HuH-7 (cell line): ENCODE measurements around the gene CHFR.
"Not testable (repeated sequence)": the region's sequence is repeated elsewhere in the genome, so short reads cannot be mapped to it uniquely, and the experiment has no call there.

Experiments used
- DNase-seq: peaks from one replicate; pipeline ENCODE4 v3.0.0; 2011; ENCODE audit warnings: low spot score

Gene CHFR, protein sequence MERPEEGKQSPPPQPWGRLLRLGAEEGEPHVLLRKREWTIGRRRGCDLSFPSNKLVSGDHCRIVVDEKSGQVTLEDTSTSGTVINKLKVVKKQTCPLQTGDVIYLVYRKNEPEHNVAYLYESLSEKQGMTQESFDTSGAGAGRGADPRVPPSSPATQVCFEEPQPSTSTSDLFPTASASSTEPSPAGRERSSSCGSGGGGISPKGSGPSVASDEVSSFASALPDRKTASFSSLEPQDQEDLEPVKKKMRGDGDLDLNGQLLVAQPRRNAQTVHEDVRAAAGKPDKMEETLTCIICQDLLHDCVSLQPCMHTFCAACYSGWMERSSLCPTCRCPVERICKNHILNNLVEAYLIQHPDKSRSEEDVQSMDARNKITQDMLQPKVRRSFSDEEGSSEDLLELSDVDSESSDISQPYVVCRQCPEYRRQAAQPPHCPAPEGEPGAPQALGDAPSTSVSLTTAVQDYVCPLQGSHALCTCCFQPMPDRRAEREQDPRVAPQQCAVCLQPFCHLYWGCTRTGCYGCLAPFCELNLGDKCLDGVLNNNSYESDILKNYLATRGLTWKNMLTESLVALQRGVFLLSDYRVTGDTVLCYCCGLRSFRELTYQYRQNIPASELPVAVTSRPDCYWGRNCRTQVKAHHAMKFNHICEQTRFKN

DNA sequence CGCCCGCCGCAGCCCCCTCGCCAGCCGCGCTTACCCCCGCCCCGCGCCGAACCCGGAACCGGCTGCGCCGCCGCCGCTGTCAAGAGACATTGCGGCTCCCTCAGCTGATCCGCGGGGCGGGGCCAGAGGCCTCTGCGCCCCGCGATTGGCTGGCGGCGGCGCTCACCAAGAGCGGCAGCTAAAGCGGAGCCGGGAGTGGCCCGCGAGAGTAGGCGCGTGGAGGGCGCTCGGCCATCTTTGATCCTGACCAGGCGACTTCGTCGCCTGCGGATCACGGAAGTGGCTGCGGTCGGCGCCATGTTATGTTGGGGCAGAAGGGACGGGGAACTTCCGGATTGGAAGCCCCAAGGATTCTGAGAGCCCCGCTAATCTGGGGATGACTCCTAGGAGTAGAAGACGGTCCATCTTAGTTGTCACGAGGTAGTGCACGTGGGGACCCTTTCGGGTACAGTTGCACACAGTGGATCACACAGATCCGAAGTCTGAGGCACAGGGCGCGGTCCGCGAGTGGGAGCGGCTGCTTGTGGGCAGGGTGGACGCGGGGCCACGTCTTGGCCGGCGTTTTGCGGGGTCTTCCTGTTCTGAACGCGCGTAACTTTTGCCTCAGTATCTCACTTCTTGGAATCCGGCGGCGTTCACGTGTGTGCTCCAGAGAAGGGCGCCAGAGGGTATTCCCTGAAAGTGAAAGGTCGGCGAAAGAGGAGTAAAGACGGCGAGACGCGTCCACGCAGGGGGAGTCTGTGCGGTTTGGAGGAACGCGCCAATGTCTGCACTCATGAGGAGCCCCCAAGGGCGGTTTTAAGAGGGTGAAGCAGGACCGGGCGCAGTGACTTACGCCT lies at the start of gene CHFR:
TSS of gene CHFR (minus strand) at position 93 of the 839 bp plus-strand sequence. CDS start 277 bp downstream, outside the sequence.
- DNase-seq, result peak; percentile 91

DNA sequence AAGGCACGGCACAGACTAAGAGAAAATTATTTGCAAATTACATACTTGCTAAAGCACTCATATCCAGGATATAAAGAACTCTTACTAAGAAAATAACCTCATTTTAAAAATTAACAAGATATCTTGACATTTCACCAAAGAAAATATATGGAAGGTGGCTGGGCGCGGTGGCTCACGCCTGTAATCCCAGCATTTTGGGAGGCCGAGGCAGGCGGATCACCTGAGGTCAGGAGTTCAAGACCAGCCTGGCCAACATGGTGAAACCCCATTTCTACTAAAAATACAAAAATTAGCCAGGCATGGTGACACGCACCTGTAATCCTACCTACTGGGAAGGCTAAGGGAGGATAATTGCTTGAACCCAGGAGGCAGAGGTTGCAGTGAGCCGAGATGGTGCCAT lies 49.5 kb upstream of the CHFR start:
- not testable (repeated sequence) for DNase-seq

DNA sequence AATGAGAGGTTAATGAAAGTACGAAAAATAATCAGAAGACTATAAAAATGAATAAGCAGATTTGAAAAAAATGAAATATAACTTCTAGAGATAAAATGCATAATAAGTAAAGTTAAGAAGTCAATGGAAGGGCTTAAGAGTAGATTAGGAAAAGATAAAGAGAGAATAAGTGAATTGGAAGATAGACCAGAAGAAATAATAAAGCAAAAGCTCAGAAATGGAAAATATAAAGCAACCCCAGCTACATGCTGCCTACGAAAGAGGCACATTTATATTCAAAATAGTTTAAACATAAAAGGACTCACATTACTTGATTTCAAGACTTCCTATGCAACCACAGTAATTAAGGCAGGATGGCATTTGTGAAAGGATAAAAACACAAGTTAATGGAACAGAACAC lies 48.8 kb upstream of the CHFR start:
- DNase-seq, result no peak

DNA sequence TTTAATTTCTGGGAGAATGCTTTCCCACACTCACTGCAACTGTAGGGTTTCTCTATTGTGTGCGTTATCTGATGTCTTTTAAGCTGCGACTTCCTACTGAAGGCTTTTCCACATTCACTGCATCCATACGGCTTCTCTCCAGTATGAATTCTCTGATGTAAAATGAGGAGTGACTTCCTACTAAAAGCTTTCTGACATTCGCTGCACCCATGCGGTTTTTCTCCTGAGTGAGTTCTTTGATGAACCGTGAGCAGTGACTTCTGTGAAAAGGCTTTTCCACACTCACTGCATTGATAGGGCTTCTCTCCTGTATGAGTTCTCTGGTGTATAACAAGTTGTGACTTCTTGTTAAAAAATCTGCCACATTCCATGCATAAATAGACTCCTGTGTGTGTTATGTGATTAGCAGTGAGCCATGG lies 39.0 kb upstream of the CHFR start:
- DNase-seq, result no peak

DNA sequence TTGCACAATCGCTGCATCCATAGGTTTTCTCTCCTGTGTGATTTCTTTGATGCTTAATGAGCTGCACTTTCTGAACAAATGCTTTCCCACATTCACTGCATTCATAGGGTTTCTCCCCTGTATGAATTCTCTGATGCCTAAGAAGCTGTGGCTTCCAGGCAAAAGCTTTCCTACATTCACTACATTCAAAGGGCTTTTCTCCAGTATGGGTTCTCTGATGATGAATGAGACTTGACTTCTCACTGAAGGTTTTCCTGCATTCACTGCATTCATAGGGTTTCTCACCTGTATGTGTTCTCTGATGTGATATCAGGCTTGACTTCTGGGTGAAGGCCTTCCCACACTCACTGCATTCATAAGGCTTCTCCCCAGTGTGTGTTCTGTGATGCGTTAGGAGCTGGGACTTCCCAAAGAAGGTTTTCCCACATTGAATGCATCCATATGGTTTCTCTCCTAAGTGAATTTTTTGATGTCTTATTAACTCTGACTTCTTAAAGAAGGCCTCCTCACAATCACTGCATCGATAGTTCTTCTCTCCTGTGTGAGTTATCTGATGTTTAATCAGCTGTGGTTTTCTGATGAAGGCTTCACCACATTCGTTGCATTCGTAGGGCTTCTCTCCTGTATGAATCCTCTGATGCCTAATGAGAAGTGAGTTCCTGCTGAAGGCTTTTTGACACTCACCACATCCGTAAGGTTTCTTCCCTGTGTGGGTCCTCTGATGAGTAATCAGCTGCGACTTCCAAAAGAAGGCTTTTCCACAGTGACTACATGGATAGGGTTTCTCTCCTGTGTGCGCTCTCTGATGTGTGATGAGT lies 38.4 kb upstream of the CHFR start:
- DNase-seq, result no peak

DNA sequence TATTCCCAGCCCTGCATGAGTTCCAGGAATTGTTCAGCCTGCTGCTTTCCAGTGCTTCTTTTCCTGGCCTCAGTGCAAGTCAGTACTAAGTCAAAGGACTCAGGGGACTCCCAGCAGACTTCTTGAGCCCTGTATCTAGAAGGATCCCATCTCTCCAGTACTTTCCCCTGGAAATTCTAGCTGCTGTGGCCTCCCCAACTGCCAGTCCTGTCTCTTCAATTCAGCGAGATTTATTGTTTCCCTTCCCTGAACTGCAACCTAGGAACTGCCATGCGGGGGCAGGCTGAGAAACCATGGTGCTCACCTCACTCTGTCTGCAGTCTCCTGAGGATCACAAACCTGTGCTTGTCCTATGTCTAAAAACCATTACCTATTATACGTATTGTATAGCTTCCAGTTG lies 37.0 kb upstream of the CHFR start:
- DNase-seq, result no peak

DNA sequence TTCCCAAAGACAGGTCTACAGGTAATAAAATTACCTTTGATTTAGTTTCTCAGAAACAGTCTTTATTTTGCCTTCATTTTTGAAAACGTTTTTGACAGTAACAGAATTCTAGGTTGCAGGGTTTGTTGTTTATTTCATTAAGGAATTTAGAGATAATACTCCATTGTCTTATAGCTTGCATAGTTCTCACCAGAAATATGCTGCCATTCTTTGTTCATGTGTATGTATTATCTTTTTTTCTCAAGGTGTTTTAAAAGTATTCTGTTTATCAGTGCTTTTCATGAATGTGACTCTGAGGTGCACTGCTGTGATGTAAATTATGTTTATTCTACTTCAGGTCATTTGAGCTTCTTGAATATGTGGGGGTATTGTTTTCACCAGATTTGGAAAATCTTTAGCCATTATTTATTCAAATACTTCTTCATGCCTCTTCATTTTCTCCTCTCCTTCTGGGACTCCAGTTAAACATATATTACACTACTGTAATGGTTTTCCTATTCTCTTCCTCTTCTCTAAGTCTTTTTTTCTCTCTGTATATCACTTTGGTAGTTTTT lies 36.0 kb upstream of the CHFR start:
- no peak for DNase-seq

DNA sequence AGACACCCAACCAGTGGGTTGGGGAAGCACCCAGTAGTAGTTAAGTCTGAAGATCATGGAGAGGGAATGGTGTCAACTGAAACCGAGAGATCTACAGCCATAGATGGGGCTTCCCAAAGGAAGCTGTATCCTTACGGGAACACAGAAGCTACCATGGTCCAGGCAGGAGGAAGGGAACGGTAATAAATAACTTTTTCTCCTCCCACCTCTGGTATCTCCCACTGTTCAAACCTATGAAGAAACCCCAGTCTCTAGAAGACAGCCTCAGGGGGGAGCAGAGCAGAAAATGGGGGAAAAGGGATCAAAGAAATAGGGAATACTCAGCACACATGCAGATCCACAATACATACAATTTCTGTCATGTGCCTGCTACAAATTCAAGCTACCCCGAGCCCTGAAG lies 35.3 kb upstream of the CHFR start:
- DNase-seq, result no peak

DNA sequence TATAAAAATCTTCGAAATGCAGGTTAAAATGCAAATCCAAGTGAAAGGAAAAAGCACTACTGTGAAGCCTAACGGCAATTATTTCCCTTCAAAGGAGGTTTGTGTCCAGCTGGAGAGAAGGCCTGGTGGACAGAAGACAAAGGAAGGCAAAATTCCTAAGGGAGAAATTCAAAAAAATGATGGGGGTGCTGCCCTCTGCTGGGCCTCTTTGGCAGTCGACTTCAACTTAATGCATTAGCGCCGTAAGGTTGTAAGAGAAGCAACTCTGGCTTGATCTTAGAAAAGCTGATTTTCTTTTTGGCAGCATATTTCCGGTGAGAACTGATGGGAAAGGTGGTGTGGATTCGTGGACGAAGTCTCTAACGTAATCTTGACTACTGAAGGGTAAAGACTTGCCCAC lies 34.3 kb upstream of the CHFR start:
- DNase-seq, result no peak

DNA sequence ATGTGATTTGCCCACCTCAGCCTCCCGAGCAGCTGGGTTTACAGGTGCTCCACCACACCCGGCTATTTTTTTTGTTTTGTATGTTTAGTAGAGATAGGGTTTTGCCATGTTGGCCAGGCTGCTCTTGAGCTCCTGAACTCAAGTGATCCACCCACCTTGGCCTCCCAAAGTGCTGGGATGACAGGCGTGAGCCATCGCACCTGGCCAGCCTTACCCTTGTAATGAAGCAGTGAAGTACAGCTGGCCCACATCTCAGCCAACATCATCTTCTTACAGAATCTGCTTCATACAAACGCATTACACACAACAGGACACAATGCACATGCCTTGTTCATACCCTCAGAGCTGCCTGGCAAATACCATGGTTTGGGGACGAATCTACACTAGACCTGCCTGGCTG lies 31.3 kb upstream of the CHFR start:
- DNase-seq, result no peak

DNA sequence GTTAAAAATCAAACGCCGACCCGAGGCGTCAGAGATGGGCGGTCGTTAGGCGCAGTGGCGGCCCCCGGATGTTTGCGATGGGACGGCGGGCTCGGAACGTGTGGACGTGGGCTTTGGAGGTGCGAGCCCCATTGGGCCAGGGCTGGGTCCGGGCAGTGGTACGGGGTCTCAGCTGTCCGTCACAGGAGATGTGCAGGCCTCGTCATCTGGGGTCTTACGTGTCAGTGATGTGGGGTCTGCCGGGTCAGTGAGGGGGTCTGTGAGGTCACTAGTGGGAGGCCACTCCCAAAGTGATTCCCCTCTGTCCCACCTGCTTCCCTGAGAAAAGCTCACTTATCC lies 21.6 kb upstream of the CHFR start:
- DNase-seq, result no peak

DNA sequence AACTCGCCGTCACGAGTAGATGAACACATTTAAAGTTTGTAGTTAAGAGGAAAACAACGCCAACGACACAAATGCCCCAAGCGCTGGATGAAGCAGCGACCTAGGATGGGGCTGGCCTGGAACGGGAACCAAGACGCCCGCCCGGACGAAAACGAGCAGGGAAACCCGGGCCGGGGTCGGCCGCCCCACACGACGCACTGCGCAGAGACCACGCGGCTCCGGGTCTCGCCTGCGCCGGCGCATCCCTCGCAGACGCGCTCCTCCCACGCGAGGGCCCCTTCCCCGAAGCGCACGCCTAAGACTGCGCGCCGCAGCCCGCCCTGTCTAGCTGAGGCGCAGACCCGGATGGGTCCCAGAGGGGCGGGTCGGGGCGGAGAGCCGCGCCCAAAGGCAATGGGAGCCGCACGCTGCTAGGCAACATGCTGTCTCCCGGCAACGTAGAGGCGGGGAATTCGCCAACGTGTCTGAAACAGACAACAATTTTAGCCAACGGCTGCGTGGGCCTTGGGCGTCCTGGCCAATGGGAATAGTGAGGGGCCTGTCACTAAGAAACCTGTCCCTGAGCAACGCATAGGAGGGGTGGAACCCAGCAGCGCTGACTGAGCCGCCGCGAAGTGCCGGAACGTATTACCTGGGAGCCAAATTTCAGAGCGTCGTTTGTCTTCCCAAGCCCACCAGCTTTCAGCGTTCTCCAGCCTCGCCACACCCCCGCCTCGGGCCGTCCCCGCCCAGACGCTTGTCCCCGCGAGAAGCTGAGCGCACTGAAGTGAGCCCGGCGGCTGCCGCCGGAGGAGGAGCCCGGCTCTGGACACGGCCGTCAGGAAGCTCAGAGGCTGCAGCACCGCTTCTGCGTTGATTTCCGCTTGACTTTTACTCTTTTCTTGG lies 21.0 kb upstream of the CHFR start:
- DNase-seq, result no peak

DNA sequence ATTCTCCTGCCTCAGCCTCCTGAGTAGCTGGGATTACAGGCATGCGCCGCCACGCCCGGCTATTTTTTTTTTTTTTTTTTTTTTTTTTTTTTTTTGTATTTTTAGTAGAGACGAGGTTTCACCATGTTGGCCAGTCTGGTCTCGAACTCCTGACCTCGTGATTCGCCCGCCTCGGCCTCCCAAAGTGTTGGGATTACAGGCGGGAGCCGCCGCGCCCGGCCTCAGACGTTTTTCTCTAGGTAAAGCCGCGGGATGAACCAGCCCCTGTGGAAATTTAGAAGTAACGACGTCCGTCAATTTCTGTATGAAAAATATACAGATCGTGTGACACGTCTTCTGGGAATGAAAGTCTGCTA lies 20.4 kb upstream of the CHFR start:
- DNase-seq, result not testable (repeated sequence)

DNA sequence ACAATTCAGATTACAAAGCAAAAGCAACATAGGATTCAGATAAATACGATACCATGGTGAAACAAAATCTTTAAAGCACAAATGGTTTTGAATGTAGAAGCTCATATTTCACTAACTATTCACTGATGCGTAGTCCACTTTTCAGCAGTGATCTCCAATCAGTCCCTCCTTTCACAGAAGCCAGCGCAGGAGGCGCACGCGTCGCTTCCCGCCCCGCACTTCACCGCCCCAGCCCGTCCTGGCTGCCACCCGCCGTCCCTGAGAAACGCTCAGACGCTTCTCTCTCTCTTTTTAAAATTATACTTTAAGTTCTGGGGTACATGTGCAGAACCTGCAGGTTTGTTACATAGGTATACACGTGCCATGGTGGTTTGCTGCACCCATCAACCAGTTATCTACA lies 19.8 kb upstream of the CHFR start:
- no peak for DNase-seq

DNA sequence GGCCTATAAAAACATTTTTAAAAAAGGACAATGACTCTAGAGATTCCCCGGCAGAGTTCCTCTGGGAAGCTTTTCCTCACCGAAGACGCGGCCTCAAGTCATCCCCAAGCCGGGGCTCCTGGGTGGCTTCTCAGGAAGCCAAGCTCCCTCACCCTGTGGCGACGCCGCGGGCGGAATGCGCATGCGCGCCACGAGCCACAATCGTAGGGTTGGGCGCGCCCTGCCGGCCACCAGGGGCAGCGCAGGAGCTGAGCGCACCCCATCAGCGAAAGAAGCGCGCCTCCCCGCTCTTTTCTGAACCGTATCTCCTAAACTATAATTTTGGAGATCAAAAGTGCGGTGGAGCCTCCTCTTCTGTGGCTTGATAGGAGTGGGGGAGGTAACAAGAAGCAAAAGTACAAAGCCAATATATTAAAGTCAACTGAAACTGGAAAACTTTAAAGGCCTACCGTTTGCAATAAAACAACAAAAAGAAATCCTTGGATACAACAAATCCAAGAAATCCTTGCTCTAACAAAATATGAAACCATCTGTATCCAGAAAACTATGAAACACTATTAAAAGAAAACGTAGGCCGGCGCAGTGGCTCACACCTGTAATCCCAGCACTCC lies 17.4 kb upstream of the CHFR start:
- DNase-seq, result no peak

DNA sequence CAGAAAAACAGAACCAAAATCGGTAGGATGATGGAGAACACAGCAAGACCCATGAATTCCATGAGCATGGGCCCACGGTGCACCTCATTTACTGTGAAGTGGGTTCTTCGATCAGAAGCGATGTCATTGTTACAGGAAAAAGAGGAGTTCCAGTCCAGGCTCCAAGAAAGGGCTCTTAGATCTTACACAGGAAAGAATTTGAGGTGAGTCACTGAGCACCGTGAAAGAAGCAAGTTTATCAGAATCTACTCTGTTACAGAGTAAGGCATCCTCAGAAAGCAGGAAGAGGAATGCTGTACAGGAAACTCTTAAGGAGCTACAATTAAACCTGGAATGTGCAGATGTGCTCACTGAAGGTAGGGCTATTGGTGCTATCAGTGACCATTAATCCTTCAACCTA lies 11.6 kb upstream of the CHFR start:
- DNase-seq, result no peak

DNA sequence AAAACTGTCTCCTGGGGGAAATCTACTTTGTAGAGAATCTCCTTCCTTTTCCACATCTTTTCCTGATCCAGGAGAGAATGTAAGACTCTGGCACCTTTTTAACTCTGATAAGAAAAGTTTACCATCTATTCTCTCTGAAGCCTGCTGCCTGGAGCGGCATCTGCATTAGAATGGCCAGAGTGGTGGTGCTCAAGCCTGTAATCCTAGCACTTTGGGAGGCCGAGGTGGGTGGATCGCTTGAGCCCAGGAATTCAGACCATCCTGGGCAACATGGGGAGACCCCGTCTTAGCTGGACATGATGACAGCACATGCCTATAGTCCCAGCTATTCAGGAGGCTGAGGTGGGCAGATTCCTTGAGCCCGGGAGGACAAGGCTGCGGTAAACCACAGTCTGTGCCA lies 1.4 kb upstream of the CHFR start:
- DNase-seq, result no peak

DNA sequence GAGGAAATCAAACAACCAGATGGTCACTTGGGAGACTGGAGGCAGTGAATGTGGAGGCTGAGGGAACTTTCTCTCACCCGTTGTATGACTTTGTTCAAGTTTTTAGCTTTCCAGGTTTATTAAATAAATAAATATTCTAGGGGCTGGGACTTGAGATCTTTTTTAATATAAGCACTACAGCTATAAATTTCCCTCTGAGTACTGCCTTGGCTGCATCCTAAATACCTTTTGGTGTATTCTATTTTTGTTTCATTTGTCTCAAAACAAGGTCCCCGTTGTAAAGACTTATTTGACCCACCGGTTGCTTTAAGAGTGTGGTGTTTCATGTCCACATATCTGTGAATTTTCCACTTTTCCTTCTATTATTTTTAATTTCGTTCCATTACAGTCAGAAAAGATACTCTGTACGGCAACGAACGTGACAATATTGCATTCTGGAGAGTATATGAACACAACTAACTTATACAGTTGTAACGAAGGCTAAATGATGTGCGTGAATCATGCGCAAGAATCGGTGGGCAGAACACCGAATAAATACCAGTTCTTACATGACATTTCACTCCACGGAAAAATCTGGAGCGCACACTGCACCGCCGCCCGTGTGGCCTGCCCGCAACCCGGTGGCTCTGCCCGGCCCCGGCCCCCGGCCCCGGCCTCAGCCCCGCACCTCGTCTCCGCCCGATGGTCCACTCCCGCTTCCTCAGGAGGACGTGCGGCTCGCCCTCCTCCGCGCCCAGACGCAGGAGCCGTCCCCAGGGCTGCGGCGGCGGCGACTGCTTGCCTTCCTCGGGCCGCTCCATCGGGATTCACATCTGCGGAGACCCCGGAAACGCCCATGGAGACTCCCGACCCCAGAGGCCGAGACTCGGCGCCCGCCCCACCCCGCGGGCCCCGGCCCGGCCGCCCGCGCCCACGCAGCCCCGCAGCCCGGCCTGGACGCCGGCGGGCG lies 602 bp downstream of the CHFR start:
- peak; percentile 36 for DNase-seq

DNA sequence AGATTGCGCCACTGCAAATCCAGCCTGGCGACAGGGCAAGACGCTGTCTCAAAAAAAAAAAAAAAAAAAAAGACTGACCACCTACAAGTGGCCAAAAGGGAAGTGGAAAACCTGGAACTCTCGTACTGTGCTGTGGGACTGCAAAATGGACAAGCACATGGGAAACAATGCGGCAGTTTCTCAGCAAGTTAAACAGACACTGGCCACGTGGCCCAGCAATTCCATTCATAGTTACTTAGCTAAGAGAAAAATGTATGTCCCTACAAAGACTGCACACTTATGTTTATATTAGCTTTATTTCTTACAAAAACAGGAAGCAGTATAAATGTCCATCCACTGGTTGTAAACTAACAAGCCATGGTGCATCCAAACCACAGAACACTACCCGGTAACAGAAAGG lies 5.6 kb downstream of the CHFR start:
- DNase-seq, result no peak
